GM23338 (cell line): ENCODE results near the gene NDRG2. TPM values are rescaled to one million over a fixed set of nuclear protein-coding genes. Genes with fewer than 3 reads are reported as not detected.

Source experiments
- ATAC-seq: fragments of 200-7000 bp; cut with Tn5 transposase; 3 replicates; pipeline ENCODE4 v1.9.1; 2020
- DNase-seq: peaks from one replicate; pipeline ENCODE4 v3.0.0-alpha.2; 2015; ENCODE audit warnings: low spot score
- H2AFZ ChIP-seq: fragments of 200-600 bp; sonication (generic); 2 replicates; pipeline ENCODE4 v1.8.0; 2016; ENCODE audit warnings: antibody characterized with exemption, mild to moderate bottlenecking, moderate library complexity
- H3F3A ChIP-seq: fragments of 200-600 bp; sonication (generic); replicated peaks from 2 replicates; pipeline ENCODE4 v1.8.0; 2017; ENCODE audit warnings: antibody characterized with exemption, mixed run types, low read depth
- H3K27ac ChIP-seq: fragments of 200-600 bp; sonication (generic); 2 replicates; pipeline ENCODE4 v1.6.1; 2016; ENCODE audit warnings: low read depth
- H3K27me3 ChIP-seq: fragments of 200-600 bp; sonication (generic); 2 replicates; pipeline ENCODE4 v1.8.0; 2016; ENCODE audit warnings: mild to moderate bottlenecking, mixed run types, moderate library complexity; ENCODE audit not compliant: insufficient read depth
- H3K36me3 ChIP-seq: fragments of 200-600 bp; sonication (generic); 2 replicates; pipeline ENCODE4 v1.8.0; 2016; ENCODE audit warnings: mild to moderate bottlenecking; ENCODE audit not compliant: insufficient read depth
- H3K4me1 ChIP-seq: fragments of 200-600 bp; sonication (generic); 2 replicates; pipeline ENCODE4 v1.8.0; 2016; ENCODE audit warnings: mild to moderate bottlenecking, moderate library complexity; ENCODE audit not compliant: insufficient read depth
- H3K4me2 ChIP-seq: fragments of 200-600 bp; sonication (generic); 2 replicates; pipeline ENCODE4 v1.7.1; 2017; ENCODE audit warnings: mixed run types
- H3K4me3 ChIP-seq: fragments of 200-600 bp; sonication (generic); 2 replicates; pipeline ENCODE4 v1.6.1; 2016; ENCODE audit warnings: mixed run types
- H3K79me2 ChIP-seq: fragments of 200-600 bp; sonication (generic); replicated peaks from 2 replicates; pipeline ENCODE4 v1.8.0; 2017; ENCODE audit warnings: mild to moderate bottlenecking; ENCODE audit not compliant: insufficient read depth
- H3K9me2 ChIP-seq: fragments of 200-600 bp; sonication (generic); 2 replicates; pipeline ENCODE4 v1.8.0; 2017; ENCODE audit not compliant: insufficient read depth
- H4K20me1 ChIP-seq: fragments of 200-600 bp; sonication (generic); replicated peaks from 2 replicates; pipeline ENCODE4 v1.8.0; 2017; ENCODE audit warnings: mild to moderate bottlenecking; ENCODE audit not compliant: insufficient read depth
- H3K27ac Mint-ChIP-seq: 2 replicates; pipeline ENCODE4 v1.8.0; 2020; ENCODE audit warnings: inconsistent platforms, mild to moderate bottlenecking, moderate library complexity, mixed read lengths
- H3K27me3 Mint-ChIP-seq: 3 replicates; pipeline ENCODE4 v1.8.0; 2022; ENCODE audit warnings: low read depth, mild to moderate bottlenecking, moderate library complexity, mixed read lengths, inconsistent platforms; ENCODE audit not compliant: insufficient read depth, poor library complexity
- H3K36me3 Mint-ChIP-seq: 3 replicates; pipeline ENCODE4 v1.8.0; 2021; ENCODE audit warnings: low read depth, mild to moderate bottlenecking, inconsistent platforms, moderate library complexity, mixed read lengths
- H3K4me1 Mint-ChIP-seq: 3 replicates; pipeline ENCODE4 v1.8.0; 2020; ENCODE audit warnings: mild to moderate bottlenecking, inconsistent platforms, mixed read lengths
- H3K4me3 Mint-ChIP-seq: 3 replicates; pipeline ENCODE4 v1.8.0; 2021; ENCODE audit warnings: moderate library complexity, mild to moderate bottlenecking, inconsistent platforms, mixed read lengths
- H3K9me3 Mint-ChIP-seq: 3 replicates; pipeline ENCODE4 v1.8.0; 2020; ENCODE audit warnings: moderate library complexity, mild to moderate bottlenecking, inconsistent platforms, mixed read lengths
- EZH2 ChIP-seq: fragments of 200-600 bp; sonication (generic); IDR thresholded peaks from one replicate; pipeline ENCODE4 v1.8.0; 2017; ENCODE audit warnings: antibody characterized with exemption, mild to moderate bottlenecking, low read depth; ENCODE audit not compliant: unreplicated experiment
- NANOG ChIP-seq: IDR thresholded peaks from 2 replicates; pipeline ENCODE4 v1.6.1; 2016; ENCODE audit warnings: antibody characterized with exemption, borderline replicate concordance
- STAT1 ChIP-seq: IDR thresholded peaks from one replicate; pipeline ENCODE4 v1.6.1; 2016; ENCODE audit warnings: antibody characterized with exemption; ENCODE audit not compliant: unreplicated experiment
- ZNF114 ChIP-seq: fragments of 250-450 bp; sonication (Bioruptor Pico); IDR thresholded peaks from 2 replicates; pipeline ENCODE4 v1.5.0; 2020; ENCODE audit warnings: mild to moderate bottlenecking, moderate library complexity
- ZNF331 ChIP-seq: fragments of 250-450 bp; sonication (Bioruptor Pico); IDR thresholded peaks from 2 replicates; pipeline ENCODE4 v1.5.0; 2020; ENCODE audit warnings: low read depth, mild to moderate bottlenecking, moderate library complexity
- polyA plus RNA-seq: library from polyadenylated mRNA; unstranded; fragments of >200 nt; fragmentation: Nextera tagmentation; extraction: Ambion mirVana; gene quantifications from 2 replicates; pipeline ENCODE4 v1.2.1, GENCODE V29; 2016
- total RNA-seq: library from RNA; depleted of rRNA; stranded (reverse); fragments of >200 nt; shearing (Covaris generic); gene quantifications from 2 replicates; pipeline ENCODE4 v1.2.3, GENCODE V29; 2014
- TF ChIP-seq, protein P1 (sequence below): fragments of 250-450 bp; sonication (Bioruptor Pico); IDR thresholded peaks from 2 replicates; pipeline ENCODE4 v1.5.0; 2020; ENCODE audit warnings: mild to moderate bottlenecking, moderate library complexity
- TF ChIP-seq, protein P2 (sequence below): IDR thresholded peaks from 2 replicates; pipeline ENCODE4 v1.6.1; 2016; ENCODE audit warnings: antibody characterized with exemption

Gene NDRG2
- total and polyA plus RNA-seq, 2 experiments from 2014 or later = 8.8 to 20.6 TPM

DNA sequence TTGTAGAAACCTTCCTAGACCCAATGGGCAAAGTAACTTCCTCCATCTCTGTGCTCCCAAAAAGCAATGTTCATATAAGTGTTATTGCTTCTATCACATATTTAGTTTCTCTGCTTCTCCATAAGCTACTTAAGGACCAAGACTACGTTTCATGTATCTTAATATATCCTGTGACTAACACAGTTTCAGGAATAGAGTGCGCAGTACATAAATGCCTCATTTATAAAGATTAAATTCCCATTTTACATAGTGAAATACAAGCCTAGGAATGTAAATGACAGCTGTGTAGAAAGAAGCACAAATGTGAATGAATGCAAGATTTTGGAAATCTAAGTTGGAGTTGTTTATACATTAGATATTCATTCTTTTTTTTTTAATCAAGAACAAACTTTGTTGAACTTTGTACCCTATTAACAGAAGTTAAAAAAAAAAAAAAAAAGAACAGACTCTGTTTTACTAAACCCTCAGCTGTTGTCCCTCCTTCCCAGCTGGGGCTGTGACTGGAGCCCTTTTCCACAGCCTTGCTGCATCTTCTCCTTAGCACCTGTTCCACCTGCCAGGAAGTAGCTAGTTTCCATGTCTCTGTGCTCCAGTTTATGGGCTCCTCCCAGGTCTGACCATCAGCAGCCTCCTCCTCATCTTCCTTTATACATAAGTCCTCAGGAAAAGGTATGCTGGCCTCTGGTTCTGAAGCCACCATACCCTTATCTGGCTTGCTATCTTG is 42.1 kb downstream of the NDRG2 start (continued):
- TF ChIP-seq, protein P1, sequence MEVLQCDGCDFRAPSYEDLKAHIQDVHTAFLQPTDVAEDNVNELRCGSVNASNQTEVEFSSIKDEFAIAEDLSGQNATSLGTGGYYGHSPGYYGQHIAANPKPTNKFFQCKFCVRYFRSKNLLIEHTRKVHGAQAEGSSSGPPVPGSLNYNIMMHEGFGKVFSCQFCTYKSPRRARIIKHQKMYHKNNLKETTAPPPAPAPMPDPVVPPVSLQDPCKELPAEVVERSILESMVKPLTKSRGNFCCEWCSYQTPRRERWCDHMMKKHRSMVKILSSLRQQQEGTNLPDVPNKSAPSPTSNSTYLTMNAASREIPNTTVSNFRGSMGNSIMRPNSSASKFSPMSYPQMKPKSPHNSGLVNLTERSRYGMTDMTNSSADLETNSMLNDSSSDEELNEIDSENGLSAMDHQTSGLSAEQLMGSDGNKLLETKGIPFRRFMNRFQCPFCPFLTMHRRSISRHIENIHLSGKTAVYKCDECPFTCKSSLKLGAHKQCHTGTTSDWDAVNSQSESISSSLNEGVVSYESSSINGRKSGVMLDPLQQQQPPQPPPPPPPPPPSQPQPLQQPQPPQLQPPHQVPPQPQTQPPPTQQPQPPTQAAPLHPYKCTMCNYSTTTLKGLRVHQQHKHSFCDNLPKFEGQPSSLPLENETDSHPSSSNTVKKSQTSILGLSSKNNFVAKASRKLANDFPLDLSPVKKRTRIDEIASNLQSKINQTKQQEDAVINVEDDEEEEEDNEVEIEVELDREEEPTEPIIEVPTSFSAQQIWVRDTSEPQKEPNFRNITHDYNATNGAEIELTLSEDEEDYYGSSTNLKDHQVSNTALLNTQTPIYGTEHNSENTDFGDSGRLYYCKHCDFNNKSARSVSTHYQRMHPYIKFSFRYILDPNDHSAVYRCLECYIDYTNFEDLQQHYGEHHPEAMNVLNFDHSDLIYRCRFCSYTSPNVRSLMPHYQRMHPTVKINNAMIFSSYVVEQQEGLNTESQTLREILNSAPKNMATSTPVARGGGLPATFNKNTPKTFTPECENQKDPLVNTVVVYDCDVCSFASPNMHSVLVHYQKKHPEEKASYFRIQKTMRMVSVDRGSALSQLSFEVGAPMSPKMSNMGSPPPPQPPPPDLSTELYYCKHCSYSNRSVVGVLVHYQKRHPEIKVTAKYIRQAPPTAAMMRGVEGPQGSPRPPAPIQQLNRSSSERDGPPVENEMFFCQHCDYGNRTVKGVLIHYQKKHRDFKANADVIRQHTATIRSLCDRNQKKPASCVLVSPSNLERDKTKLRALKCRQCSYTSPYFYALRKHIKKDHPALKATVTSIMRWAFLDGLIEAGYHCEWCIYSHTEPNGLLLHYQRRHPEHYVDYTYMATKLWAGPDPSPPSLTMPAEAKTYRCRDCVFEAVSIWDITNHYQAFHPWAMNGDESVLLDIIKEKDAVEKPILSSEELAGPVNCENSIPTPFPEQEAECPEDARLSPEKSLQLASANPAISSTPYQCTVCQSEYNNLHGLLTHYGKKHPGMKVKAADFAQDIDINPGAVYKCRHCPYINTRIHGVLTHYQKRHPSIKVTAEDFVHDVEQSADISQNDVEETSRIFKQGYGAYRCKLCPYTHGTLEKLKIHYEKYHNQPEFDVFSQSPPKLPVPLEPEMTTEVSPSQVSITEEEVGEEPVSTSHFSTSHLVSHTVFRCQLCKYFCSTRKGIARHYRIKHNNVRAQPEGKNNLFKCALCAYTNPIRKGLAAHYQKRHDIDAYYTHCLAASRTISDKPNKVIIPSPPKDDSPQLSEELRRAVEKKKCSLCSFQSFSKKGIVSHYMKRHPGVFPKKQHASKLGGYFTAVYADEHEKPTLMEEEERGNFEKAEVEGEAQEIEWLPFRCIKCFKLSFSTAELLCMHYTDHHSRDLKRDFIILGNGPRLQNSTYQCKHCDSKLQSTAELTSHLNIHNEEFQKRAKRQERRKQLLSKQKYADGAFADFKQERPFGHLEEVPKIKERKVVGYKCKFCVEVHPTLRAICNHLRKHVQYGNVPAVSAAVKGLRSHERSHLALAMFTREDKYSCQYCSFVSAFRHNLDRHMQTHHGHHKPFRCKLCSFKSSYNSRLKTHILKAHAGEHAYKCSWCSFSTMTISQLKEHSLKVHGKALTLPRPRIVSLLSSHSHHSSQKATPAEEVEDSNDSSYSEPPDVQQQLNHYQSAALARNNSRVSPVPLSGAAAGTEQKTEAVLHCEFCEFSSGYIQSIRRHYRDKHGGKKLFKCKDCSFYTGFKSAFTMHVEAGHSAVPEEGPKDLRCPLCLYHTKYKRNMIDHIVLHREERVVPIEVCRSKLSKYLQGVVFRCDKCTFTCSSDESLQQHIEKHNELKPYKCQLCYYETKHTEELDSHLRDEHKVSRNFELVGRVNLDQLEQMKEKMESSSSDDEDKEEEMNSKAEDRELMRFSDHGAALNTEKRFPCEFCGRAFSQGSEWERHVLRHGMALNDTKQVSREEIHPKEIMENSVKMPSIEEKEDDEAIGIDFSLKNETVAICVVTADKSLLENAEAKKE (CRISPR knock-in tag) = no peak
- TF ChIP-seq EZH2 (no peak), STAT1 (no peak), ZNF331 (CRISPR knock-in tag) (no peak), ZNF114 (CRISPR knock-in tag) (no peak), NANOG (no peak)
- TF ChIP-seq, protein P2, sequence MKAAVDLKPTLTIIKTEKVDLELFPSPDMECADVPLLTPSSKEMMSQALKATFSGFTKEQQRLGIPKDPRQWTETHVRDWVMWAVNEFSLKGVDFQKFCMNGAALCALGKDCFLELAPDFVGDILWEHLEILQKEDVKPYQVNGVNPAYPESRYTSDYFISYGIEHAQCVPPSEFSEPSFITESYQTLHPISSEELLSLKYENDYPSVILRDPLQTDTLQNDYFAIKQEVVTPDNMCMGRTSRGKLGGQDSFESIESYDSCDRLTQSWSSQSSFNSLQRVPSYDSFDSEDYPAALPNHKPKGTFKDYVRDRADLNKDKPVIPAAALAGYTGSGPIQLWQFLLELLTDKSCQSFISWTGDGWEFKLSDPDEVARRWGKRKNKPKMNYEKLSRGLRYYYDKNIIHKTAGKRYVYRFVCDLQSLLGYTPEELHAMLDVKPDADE = no peak

DNA sequence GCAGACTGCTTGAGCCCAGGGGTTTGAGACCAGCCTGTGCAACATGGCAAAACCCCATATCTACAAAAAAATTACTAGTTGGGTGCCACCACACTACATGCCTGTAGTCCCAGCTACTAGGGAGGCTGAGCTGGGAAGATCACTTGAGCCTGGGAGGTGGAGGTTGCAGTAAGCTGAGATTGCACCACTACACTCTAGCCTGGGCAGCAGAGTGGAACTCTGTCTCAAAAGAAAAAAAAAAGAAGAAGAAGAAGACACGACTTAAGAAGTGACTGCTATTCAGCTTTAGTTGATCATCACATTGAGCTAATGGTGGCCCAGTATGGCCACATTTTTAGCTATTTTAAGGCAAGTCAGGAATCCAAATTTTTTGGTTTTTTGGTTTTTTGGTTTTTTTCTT is 44.0 kb downstream of the NDRG2 start:
- no peaks in the 10 kb centered on the region for H3K36me3 ChIP-seq
- Mint-ChIP-seq H3K4me1 (no peaks in the 10 kb centered on the region), H3K27ac (no peak overlapping the region), H3K4me3 (no peak overlapping the region), H3K27me3 (no peaks in the 10 kb centered on the region), H3K9me3 (no peaks in the 10 kb centered on the region), H3K36me3 (no peaks in the 10 kb centered on the region)
- DNase-seq (no peak), ATAC-seq (no peak)
- H3K27ac ChIP-seq = no peak overlapping the region
- H3K4me2 ChIP-seq = no peak overlapping the region
- H2AFZ ChIP-seq = no peak overlapping the region; the same call in 1 of the 2 replicates
- H3K27me3 ChIP-seq = no peaks in the 10 kb centered on the region
- H3K9me2 ChIP-seq = no peaks in the 10 kb centered on the region
- H3F3A ChIP-seq = no peaks in the 10 kb centered on the region
- H3K4me3 ChIP-seq = no peak overlapping the region
- no peaks in the 10 kb centered on the region for H3K4me1 ChIP-seq
- H4K20me1 ChIP-seq = no peaks in the 10 kb centered on the region
- no peak for TF ChIP-seq STAT1
- H3K79me2 ChIP-seq = no peaks in the 10 kb centered on the region
